ENCODE measurements around the gene RACK1. TPM values are rescaled to one million over a fixed set of nuclear protein-coding genes. Genes with fewer than 3 reads are reported as not detected.

The RACK1 gene
- total and polyA plus RNA-seq, 10 donors = 1,202 to 3,598 (median 2,333) TPM

DNA sequence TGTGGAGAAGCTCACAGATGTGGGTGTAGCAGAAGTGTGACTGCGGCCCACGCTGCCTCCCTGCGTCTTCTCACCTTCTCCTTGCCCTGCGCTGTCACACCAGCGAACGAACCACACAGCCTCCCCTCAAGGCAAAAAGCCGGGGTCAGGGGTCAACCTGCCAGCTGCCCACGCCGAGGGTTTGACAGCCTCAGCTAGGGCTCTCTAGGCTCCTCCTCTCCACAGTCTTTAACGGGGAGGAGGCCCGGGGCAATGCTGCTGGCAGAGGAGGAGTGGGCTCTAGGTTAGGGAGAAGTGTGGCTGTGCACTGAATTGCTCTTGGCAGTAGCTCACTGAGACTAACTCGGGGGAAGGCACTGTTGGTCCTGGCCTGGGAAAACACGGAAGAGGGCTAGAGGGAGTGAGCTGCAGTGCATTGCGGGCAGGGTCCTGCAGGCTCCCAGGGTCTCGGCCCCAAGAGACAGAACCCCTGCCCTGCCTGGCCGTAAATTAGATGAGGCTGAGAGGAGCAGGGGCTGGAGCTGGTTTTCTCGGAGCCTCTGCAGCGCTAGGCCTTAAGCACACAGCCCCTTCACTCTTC lies 21.5 kb upstream of the RACK1 start:
- WGBS, 5 donors = 81 to 93% (median 89%) methylated on average over 15 to 18 of the region's 18 CpGs
- intact Hi-C loops (cut with DNase I; ENCODE audit: low total_unique reads) = no loop called here
- TF ChIP-seq POLR2AphosphoS5 (IDR thresholded peaks at IDR 0.05) (peak in 1 of 3 donors; percentile 26), POLR2A (IDR thresholded peaks at IDR 0.05) (no peak)
- H3K4me1 ChIP-seq = peaks cover under 1 to 15% (median 9%) of the 10 kb centered on the region in 6 donors
- no peak for DNase-seq
- no peaks in the 10 kb centered on the region for H3K9me3 ChIP-seq
- no peaks in the 10 kb centered on the region for H3K27me3 ChIP-seq (replicated peaks in 1 of 7)
- H3K27ac ChIP-seq = no peak overlapping the region
- H3K4me3 ChIP-seq = no peak overlapping the region
- H3K36me3 ChIP-seq = peaks cover 0 to 28% (median 10%) of the 10 kb centered on the region in 6 donors

DNA sequence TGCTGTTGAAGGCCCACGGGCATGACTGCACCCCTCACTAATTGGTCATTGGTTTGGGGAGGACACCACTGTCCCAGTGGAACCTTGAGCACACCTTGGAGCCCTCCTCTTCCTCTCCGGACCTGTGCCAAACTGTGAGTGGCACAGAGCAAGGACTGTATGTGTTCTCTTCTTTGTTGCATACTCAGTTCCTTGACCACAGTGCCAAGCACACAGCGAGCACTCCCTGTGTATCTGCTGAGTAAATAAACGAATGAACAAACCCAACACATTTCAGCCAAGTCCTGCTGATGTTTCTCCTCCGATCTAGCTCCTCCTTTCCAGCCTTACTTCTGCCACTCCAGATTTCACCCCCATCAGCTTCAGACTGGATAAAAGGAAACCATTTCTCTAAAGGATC lies 19.9 kb upstream of the RACK1 start:
- WGBS, 5 donors = 75 to 95% (median 78%) methylated on average over 5 of the region's 5 CpGs
- Histone ChIP-seq H3K9me3 (no peaks in the 10 kb centered on the region), H3K4me1 (peaks cover 16 to 31% (median 24%) of the 10 kb centered on the region in 6 donors), H3K27me3 (replicated peaks in 1 of 7) (no peaks in the 10 kb centered on the region), H3K36me3 (peaks cover 0 to 28% (median 10%) of the 10 kb centered on the region in 6 donors), H3K4me3 (no peak overlapping the region), H3K27ac (no peak overlapping the region)
- intact Hi-C loops (cut with DNase I; ENCODE audit: low total_unique reads) = no loop called here
- DNase-seq = no peak
- TF ChIP-seq, protein P1, sequence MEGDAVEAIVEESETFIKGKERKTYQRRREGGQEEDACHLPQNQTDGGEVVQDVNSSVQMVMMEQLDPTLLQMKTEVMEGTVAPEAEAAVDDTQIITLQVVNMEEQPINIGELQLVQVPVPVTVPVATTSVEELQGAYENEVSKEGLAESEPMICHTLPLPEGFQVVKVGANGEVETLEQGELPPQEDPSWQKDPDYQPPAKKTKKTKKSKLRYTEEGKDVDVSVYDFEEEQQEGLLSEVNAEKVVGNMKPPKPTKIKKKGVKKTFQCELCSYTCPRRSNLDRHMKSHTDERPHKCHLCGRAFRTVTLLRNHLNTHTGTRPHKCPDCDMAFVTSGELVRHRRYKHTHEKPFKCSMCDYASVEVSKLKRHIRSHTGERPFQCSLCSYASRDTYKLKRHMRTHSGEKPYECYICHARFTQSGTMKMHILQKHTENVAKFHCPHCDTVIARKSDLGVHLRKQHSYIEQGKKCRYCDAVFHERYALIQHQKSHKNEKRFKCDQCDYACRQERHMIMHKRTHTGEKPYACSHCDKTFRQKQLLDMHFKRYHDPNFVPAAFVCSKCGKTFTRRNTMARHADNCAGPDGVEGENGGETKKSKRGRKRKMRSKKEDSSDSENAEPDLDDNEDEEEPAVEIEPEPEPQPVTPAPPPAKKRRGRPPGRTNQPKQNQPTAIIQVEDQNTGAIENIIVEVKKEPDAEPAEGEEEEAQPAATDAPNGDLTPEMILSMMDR (IDR thresholded peaks at IDR 0.05 in 8 of 11, conservative IDR thresholded peaks at IDR 0.05 in 3 of 11) = no peak
- TF ChIP-seq POLR2AphosphoS5 (IDR thresholded peaks at IDR 0.05) (no peak), POLR2A (IDR thresholded peaks at IDR 0.05) (no peak)

DNA sequence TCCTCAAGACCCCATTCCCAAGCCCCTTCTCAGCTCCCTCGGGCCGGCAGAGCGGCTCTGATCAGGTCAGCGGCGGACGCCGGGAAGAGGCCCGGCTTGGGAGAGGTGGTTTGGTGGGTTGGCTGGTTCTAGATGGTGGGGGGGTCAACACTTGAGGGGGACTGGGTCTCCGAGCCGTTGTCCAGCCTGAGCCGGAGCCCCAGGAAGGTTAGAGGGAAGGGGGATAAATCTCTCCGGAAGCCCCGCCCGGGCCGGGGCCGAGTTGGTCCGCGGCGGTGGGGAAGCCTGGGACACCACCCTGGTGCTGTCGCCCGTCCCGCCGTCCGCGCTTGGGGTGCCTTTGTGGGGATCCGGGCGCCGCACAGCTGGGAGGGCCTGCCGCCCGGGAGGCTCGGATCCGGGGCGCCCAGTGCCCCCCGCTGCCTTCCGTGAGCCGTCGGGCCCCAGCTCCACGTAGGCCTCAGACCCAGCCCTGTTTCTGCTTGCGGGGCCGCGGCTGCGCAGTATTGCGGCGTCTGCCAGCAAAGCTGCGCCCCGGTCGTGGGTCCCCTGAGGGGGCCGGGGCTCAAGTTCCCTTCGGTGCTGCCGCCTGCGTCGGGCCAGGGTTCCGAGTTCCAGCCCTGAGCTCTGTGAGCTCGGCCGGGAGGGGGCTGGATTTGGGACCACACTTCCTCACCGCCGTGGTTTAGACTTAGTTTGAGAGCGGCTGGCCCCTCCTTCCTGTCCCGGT lies 17.8 kb upstream of the RACK1 start:
- intact Hi-C loops (cut with DNase I; ENCODE audit: low total_unique reads) = no loop called here
- H3K9me3 ChIP-seq = no peaks in the 10 kb centered on the region
- H3K27me3 ChIP-seq (replicated peaks in 1 of 7) = no peaks in the 10 kb centered on the region
- TF ChIP-seq POLR2A (IDR thresholded peaks at IDR 0.05) (peak in 2 of 3 donors; percentile 49 to 56), POLR2AphosphoS5 (IDR thresholded peaks at IDR 0.05) (peak; percentile 86 to 89 (median 88))
- TF ChIP-seq, protein P1 (IDR thresholded peaks at IDR 0.05 in 8 of 11, conservative IDR thresholded peaks at IDR 0.05 in 3 of 11) = peak in 2 of 11 experiments; percentile 1 to 18
- H3K27ac ChIP-seq = peak overlapping the region; percentile 93 to 100 (median 99)
- peak overlapping the region; percentile 67 to 96 (median 80) for H3K4me3 ChIP-seq
- H3K36me3 ChIP-seq = peaks cover 0 to 46% (median 10%) of the 10 kb centered on the region in 6 donors
- H3K4me1 ChIP-seq = peaks cover 30 to 52% (median 46%) of the 10 kb centered on the region in 6 donors
- WGBS, 5 donors = 0 to 1% (median 0%) methylated on average over 49 to 59 of the region's 59 CpGs
- DNase-seq = peak; percentile 94

DNA sequence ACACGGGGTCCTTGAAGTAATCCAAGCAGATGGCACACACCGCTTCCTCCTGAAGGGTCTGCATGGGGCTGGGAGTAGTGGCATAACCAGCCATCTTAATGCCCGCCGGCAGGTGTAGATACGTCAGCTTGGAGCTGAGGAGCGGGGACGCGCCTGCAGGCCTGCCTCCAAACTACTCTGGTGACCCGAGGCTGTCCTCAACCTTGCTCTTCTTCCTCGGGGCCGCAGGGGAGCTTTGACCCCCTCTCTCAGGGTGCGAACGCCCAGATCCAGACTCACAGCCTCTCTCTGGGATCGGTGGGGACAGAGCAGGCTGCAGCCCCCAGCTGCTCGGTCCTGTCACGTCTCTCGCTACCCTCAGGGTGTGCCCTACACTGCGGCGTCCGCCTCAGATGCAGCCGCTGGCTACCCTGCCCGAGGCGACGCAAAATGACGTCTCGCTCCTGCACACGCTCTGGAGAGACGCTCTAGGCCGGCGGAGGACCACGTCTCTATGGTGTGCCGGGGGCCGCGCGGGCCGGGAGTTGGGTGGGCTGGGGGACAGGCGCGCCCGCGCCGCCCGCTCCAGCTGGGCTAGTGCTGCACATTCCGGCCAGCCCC lies 17.1 kb upstream of the RACK1 start, which contains the start of gene TRIM52:
TSS of gene TRIM52 (minus strand) at position 424 of the 600 bp plus-strand sequence. CDS start at position 94, 330 bp downstream.
- TF ChIP-seq, protein P1 (IDR thresholded peaks at IDR 0.05 in 8 of 11, conservative IDR thresholded peaks at IDR 0.05 in 3 of 11) = peak in 8 of 11 experiments; percentile 8 to 31 (median 15)
- peak; percentile 74 to 89 (median 83) for TF ChIP-seq POLR2A (IDR thresholded peaks at IDR 0.05)
- TF ChIP-seq POLR2AphosphoS5 (IDR thresholded peaks at IDR 0.05) = peak; percentile 98 to 99 (median 98)
- DNase-seq = peak; percentile 99
- H3K4me1 ChIP-seq = peaks cover 34 to 59% (median 52%) of the 10 kb centered on the region in 6 donors
- peak within 1 kb of the TSS; percentile 93 to 100 (median 99) for H3K27ac ChIP-seq
- H3K36me3 ChIP-seq = peaks cover 0 to 53% (median 10%) of the 10 kb centered on the region in 6 donors
- WGBS, 5 donors = 0 to 1% (median 0%) methylated on average over 8 to 43 of the region's 43 CpGs
- H3K4me3 ChIP-seq = peak within 1 kb of the TSS; percentile 67 to 96 (median 80)
- H3K27me3 ChIP-seq (replicated peaks in 1 of 7) = no peaks in the 10 kb centered on the region
- intact Hi-C loops (cut with DNase I; ENCODE audit: low total_unique reads) = no loop called here
- H3K9me3 ChIP-seq = no peaks in the 10 kb centered on the region

Data from spleen (tissue), 11 donors.